Measurements from ENCODE around the gene TSPAN11.

The TSPAN11 gene

GRCh38 chr12:31037028-31037427 is 110.5 kb downstream of the TSPAN11 start:
- Histone ChIP-seq H3K79me2 (ENCODE audit: insufficient read depth, low read length) (no peaks in the 10 kb centered on the region), H3F3A (ENCODE audit: insufficient read depth) (no peaks in the 10 kb centered on the region), H3K4me2 (ENCODE audit: low read depth, low read length, poor library complexity, severe bottlenecking) (no peak overlapping the region), H4K20me1 (ENCODE audit: low read depth, low read length) (no peaks in the 10 kb centered on the region), H3K27me3 (ENCODE audit: low read length) (no peaks in the 10 kb centered on the region), H3K9ac (ENCODE audit: low read length) (no peak overlapping the region), H3K27ac (ENCODE audit: low read depth, low read length) (no peak overlapping the region), H3K9me3 (ENCODE audit: insufficient read depth, low read length) (no peaks in the 10 kb centered on the region), H3K36me3 (ENCODE audit: low read length) (no peaks in the 10 kb centered on the region), H2AFZ (ENCODE audit: low read depth, low read length, severe bottlenecking) (no peak overlapping the region), H3K9me2 (replicated peaks; ENCODE audit: insufficient read depth, low read length) (no peaks in the 10 kb centered on the region), H3K4me3 (ENCODE audit: insufficient read depth, low read length, poor library complexity, severe bottlenecking) (no peak overlapping the region)
- TF ChIP-seq EZH2phosphoT487 (conservative IDR thresholded peaks at IDR 0.05; ENCODE audit: low read length), result no peak
- TF ChIP-seq, protein P1, sequence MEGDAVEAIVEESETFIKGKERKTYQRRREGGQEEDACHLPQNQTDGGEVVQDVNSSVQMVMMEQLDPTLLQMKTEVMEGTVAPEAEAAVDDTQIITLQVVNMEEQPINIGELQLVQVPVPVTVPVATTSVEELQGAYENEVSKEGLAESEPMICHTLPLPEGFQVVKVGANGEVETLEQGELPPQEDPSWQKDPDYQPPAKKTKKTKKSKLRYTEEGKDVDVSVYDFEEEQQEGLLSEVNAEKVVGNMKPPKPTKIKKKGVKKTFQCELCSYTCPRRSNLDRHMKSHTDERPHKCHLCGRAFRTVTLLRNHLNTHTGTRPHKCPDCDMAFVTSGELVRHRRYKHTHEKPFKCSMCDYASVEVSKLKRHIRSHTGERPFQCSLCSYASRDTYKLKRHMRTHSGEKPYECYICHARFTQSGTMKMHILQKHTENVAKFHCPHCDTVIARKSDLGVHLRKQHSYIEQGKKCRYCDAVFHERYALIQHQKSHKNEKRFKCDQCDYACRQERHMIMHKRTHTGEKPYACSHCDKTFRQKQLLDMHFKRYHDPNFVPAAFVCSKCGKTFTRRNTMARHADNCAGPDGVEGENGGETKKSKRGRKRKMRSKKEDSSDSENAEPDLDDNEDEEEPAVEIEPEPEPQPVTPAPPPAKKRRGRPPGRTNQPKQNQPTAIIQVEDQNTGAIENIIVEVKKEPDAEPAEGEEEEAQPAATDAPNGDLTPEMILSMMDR (IDR thresholded peaks at IDR 0.05; ENCODE audit: insufficient read depth, low read length, poor library complexity, severe bottlenecking), result no peak

DNA sequence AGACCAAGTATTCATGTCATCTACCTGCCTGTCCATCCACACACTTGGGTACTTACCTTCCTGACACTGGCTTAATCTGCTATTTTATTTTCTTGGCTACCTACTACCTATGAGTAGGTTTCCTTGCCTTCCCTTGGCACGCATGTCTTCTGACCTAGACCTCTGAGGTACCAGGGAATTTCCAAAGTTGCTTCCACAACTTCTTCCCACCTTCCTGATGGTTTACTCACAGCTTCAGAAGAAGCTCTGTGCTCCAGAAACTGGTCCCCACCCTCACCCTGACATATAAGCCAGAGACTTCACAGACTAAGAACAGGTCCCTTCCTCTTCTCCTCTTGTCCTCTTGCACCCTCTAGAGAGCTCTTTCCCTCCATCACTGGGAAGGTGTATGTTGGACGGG is 111.4 kb downstream of the TSPAN11 start:
- Histone ChIP-seq H3F3A (ENCODE audit: insufficient read depth) (no peaks in the 10 kb centered on the region), H3K36me3 (ENCODE audit: low read length) (no peaks in the 10 kb centered on the region), H3K4me3 (ENCODE audit: insufficient read depth, low read length, poor library complexity, severe bottlenecking) (no peak overlapping the region), H3K9me2 (replicated peaks; ENCODE audit: insufficient read depth, low read length) (no peaks in the 10 kb centered on the region), H3K9me3 (ENCODE audit: insufficient read depth, low read length) (no peaks in the 10 kb centered on the region), H3K27me3 (ENCODE audit: low read length) (no peaks in the 10 kb centered on the region), H3K9ac (ENCODE audit: low read length) (no peak overlapping the region), H4K20me1 (ENCODE audit: low read depth, low read length) (no peaks in the 10 kb centered on the region), H2AFZ (ENCODE audit: low read depth, low read length, severe bottlenecking) (no peak overlapping the region), H3K27ac (ENCODE audit: low read depth, low read length) (no peak overlapping the region), H3K79me2 (ENCODE audit: insufficient read depth, low read length) (no peaks in the 10 kb centered on the region), H3K4me2 (ENCODE audit: low read depth, low read length, poor library complexity, severe bottlenecking) (no peak overlapping the region)
- TF ChIP-seq, protein P1 (IDR thresholded peaks at IDR 0.05; ENCODE audit: insufficient read depth, low read length, poor library complexity, severe bottlenecking), result no peak
- no peak for TF ChIP-seq EZH2phosphoT487 (conservative IDR thresholded peaks at IDR 0.05; ENCODE audit: low read length)

GRCh38 chr12:31041033-31041564 is 114.6 kb downstream of the TSPAN11 start:
- Histone ChIP-seq H3F3A (ENCODE audit: insufficient read depth) (no peaks in the 10 kb centered on the region), H3K36me3 (ENCODE audit: low read length) (no peaks in the 10 kb centered on the region), H2AFZ (ENCODE audit: low read depth, low read length, severe bottlenecking) (no peak overlapping the region), H3K9me2 (replicated peaks; ENCODE audit: insufficient read depth, low read length) (no peaks in the 10 kb centered on the region), H3K4me2 (ENCODE audit: low read depth, low read length, poor library complexity, severe bottlenecking) (no peak overlapping the region), H3K79me2 (ENCODE audit: insufficient read depth, low read length) (no peaks in the 10 kb centered on the region), H3K27me3 (ENCODE audit: low read length) (no peaks in the 10 kb centered on the region), H4K20me1 (ENCODE audit: low read depth, low read length) (no peaks in the 10 kb centered on the region), H3K27ac (ENCODE audit: low read depth, low read length) (no peak overlapping the region), H3K4me3 (ENCODE audit: insufficient read depth, low read length, poor library complexity, severe bottlenecking) (no peak overlapping the region), H3K9me3 (ENCODE audit: insufficient read depth, low read length) (no peaks in the 10 kb centered on the region), H3K9ac (ENCODE audit: low read length) (no peak overlapping the region)
- no peak for TF ChIP-seq EZH2phosphoT487 (conservative IDR thresholded peaks at IDR 0.05; ENCODE audit: low read length)
- TF ChIP-seq, protein P1 (IDR thresholded peaks at IDR 0.05; ENCODE audit: insufficient read depth, low read length, poor library complexity, severe bottlenecking), result no peak

Data from SU-DHL-6 (cell line).